UCSD-AML1 (cell line): ENCODE data around the gene GCNT2.
"Not testable (repeated sequence)": the region's sequence is repeated elsewhere in the genome, so short reads cannot be mapped to it uniquely, and the experiment has no call there.

Source experiments
- DNase-seq: peaks from one replicate; lab custom pipeline; 2025; ENCODE audit not compliant: unreplicated experiment; lab: John Stamatoyannopoulos, UW

The GCNT2 gene

GRCh38 chr6:10521104-10521808 is at the start of gene GCNT2:
TSS of gene GCNT2 (plus strand) at chr6:10521351. CDS start at chr6:10528912, 7,561 bp downstream.
- DNase-seq, result peak; percentile 43

- no peak for DNase-seq
Measured at GRCh38 chr6:10472634-10473033, 48.5 kb upstream of the GCNT2 start.

- DNase-seq, result no peak
Measured at GRCh38 chr6:10478187-10479040, 42.7 kb upstream of the GCNT2 start.

GRCh38 chr6:10479939-10480700 is 41.0 kb upstream of the GCNT2 start:
- DNase-seq, result no peak

- no peak for DNase-seq
Measured at GRCh38 chr6:10481101-10481500, 40.0 kb upstream of the GCNT2 start.

- DNase-seq, result no peak
Measured at GRCh38 chr6:10482636-10483257, 38.4 kb upstream of the GCNT2 start.

- DNase-seq, result no peak
Measured at GRCh38 chr6:10484912-10485311, 36.2 kb upstream of the GCNT2 start.

- no peak for DNase-seq
Measured at GRCh38 chr6:10485406-10485805, 35.7 kb upstream of the GCNT2 start.

- DNase-seq, result no peak
Measured at GRCh38 chr6:10486215-10486614, 34.9 kb upstream of the GCNT2 start.

GRCh38 chr6:10486944-10487588 is 34.1 kb upstream of the GCNT2 start:
- not testable (repeated sequence) for DNase-seq

- DNase-seq, result no peak
Measured at GRCh38 chr6:10487668-10488327, 33.4 kb upstream of the GCNT2 start.

- DNase-seq, result no peak
Measured at GRCh38 chr6:10491463-10491862, 29.7 kb upstream of the GCNT2 start.

GRCh38 chr6:10491905-10492304 is 29.2 kb upstream of the GCNT2 start:
- not testable (repeated sequence) for DNase-seq

- DNase-seq, result no peak
Measured at GRCh38 chr6:10495029-10495428, 26.1 kb upstream of the GCNT2 start.

GRCh38 chr6:10505529-10505928 is 15.6 kb upstream of the GCNT2 start:
- DNase-seq, result no peak

- no peak for DNase-seq
Measured at GRCh38 chr6:10507298-10507697, 13.9 kb upstream of the GCNT2 start.

- DNase-seq, result no peak
Measured at GRCh38 chr6:10507715-10508114, 13.4 kb upstream of the GCNT2 start.

GRCh38 chr6:10510592-10511367 is 10.4 kb upstream of the GCNT2 start:
- DNase-seq, result peak; percentile 64

- no peak for DNase-seq
Measured at GRCh38 chr6:10511477-10511876, 9.7 kb upstream of the GCNT2 start.
